HepG2 (cell line): Measurements from ENCODE around the gene ANKRD13D. TPM values are rescaled to one million over a fixed set of nuclear protein-coding genes. Genes with fewer than 3 reads are reported as not detected.

Source experiments
- ATAC-seq: fragments of 200-7000 bp; cut with Tn5 transposase; 3 replicates; pipeline ENCODE4 v1.9.1; 2020; ENCODE audit warnings: mild to moderate bottlenecking, moderate library complexity
- BruUV-seq: library from RNA; stranded (reverse); fragments of 400-500 nt; replicated peaks from 2 replicates; lab custom pipeline; 2021; lab: Mats Ljungman, UMichigan
- CTCF ChIA-PET: fragments of 300-600 bp; formaldehyde crosslinking; extraction: SDS; loops from one replicate; lab custom pipeline; 2021; ENCODE audit warnings: low total read pairs, inconsistent platforms, low intra/inter-chr PET ratio; lab: Yijun Ruan, JAX
- POLR2A ChIA-PET: fragments of 350-600 bp; sonication (Branson Sonifier 250); formaldehyde crosslinking; loops from one replicate; lab custom pipeline; 2020; ENCODE audit warnings: antibody characterized with exemption, inconsistent platforms; lab: Yijun Ruan, JAX
- DNase-seq: peaks from one replicate; pipeline ENCODE4 v3.0.0-alpha.2; 2015; ENCODE audit warnings: low spot score
- FAIRE-seq: peaks from 3 replicates; lab custom pipeline; 2011; peaks lifted over from hg19 to GRCh38; lab: Jason Lieb, UNC
- H2AFZ ChIP-seq: one replicate; pipeline ENCODE4 v1.6.1; 2011; ENCODE audit warnings: low read length, inconsistent platforms
- H3K27ac ChIP-seq: fragments of 300-600 bp; 3 replicates; pipeline ENCODE4 v1.8.0; 2011; ENCODE audit warnings: mixed run types, mild to moderate bottlenecking, mixed read lengths, low read length, inconsistent platforms; ENCODE audit not compliant: insufficient read depth; ENCODE audit errors: extremely low read length
- H3K27me3 ChIP-seq, 2 experiments: fragments of 200-600 bp in 1 of 2; 2 replicates in 1 of 2; 3 replicates in 1 of 2; pipeline versions ENCODE4 v1.6.0 to v1.8.0; 2011; ENCODE audit warnings: low read length in 2 of 2, mild to moderate bottlenecking in 2 of 2, moderate library complexity in 2 of 2, inconsistent platforms in 1 of 2; ENCODE audit not compliant: insufficient read depth in 2 of 2, control insufficient read depth in 1 of 2
- H3K36me3 ChIP-seq, 2 experiments: fragments of 200-600 bp in 1 of 2; replicated peaks in 1 of 2; 2 replicates in 1 of 2; 3 replicates in 1 of 2; pipeline versions ENCODE4 v1.5.1 to v1.8.0; 2011; ENCODE audit warnings: low read length in 2 of 2, inconsistent platforms in 1 of 2; ENCODE audit not compliant: insufficient read depth in 2 of 2, control insufficient read depth in 1 of 2
- H3K4me1 ChIP-seq: 2 replicates; pipeline ENCODE4 v1.5.1; 2012; ENCODE audit warnings: low read length, inconsistent platforms; ENCODE audit not compliant: insufficient read depth
- H3K4me2 ChIP-seq: 2 replicates; pipeline ENCODE4 v1.6.0; 2011; ENCODE audit warnings: low read depth, low read length, inconsistent platforms
- H3K4me3 ChIP-seq, 3 experiments: fragments of 200-600 bp in 1 of 3; sonication (generic), shearing (Covaris generic) in 1 of 3; replicated peaks in 1 of 3; 2 replicates each; pipeline ENCODE4 v1.5.1; 2011 to 2016; ENCODE audit warnings: low read length in 3 of 3, inconsistent platforms in 2 of 3, low read depth in 2 of 3, mild to moderate bottlenecking in 2 of 3, control low read depth in 1 of 3, mixed read lengths in 1 of 3; ENCODE audit not compliant: insufficient read depth in 1 of 3
- H3K79me2 ChIP-seq: one replicate; pipeline ENCODE4 v1.6.1; 2011; ENCODE audit warnings: low read length, inconsistent platforms; ENCODE audit not compliant: insufficient read depth
- H3K9ac ChIP-seq: 2 replicates; pipeline ENCODE4 v1.6.0; 2011; ENCODE audit warnings: mild to moderate bottlenecking, low read depth, low read length, inconsistent platforms; ENCODE audit not compliant: insufficient read depth
- H3K9me3 ChIP-seq: 2 replicates; pipeline ENCODE4 v1.5.1; 2012; ENCODE audit warnings: mild to moderate bottlenecking, low read length
- H4K20me1 ChIP-seq: 2 replicates; pipeline ENCODE4 v1.6.0; 2011; ENCODE audit warnings: inconsistent platforms, mild to moderate bottlenecking, low read length, moderate library complexity; ENCODE audit not compliant: insufficient read depth
- JARID2 ChIP-seq: sonication (generic); formaldehyde crosslinking; IDR thresholded peaks from 2 replicates; pipeline ENCODE4 v1.8.1; 2023; ENCODE audit warnings: missing genetic modification reagents, inconsistent platforms; ENCODE audit not compliant: insufficient replicate concordance
- MED13 ChIP-seq: sonication (generic); formaldehyde crosslinking; IDR thresholded peaks from 2 replicates; pipeline ENCODE4 v1.5.0; 2020; ENCODE audit warnings: missing genetic modification reagents
- NFATC3 ChIP-seq: sonication (generic); formaldehyde crosslinking; IDR thresholded peaks from 2 replicates; pipeline ENCODE4 v1.5.1; 2020; ENCODE audit warnings: mild to moderate bottlenecking, missing genetic modification reagents
- THAP8 ChIP-seq: sonication (generic); formaldehyde crosslinking; IDR thresholded peaks from 2 replicates; pipeline ENCODE4 v1.5.1; 2020; ENCODE audit warnings: missing genetic modification reagents, mild to moderate bottlenecking, borderline replicate concordance
- ZNF20 ChIP-seq: sonication (generic); formaldehyde crosslinking; IDR thresholded peaks from 2 replicates; pipeline ENCODE4 v1.4.0; 2020; ENCODE audit warnings: mild to moderate bottlenecking, moderate library complexity, missing genetic modification reagents
- ZNF263 ChIP-seq: sonication (generic); formaldehyde crosslinking; IDR thresholded peaks from 2 replicates; pipeline ENCODE4 v1.4.0; 2020; ENCODE audit warnings: missing genetic modification reagents
- ZNF331 ChIP-seq: sonication (generic); formaldehyde crosslinking; IDR thresholded peaks from 2 replicates; pipeline ENCODE4 v1.4.0; 2020; ENCODE audit warnings: missing genetic modification reagents
- ZNF451 ChIP-seq: sonication (generic); formaldehyde crosslinking; IDR thresholded peaks from 2 replicates; pipeline ENCODE4 v1.5.0; 2020; ENCODE audit warnings: mild to moderate bottlenecking, missing genetic modification reagents
- ZNF572 ChIP-seq: sonication (generic); formaldehyde crosslinking; IDR thresholded peaks from 2 replicates; pipeline ENCODE4 v1.5.1; 2020; ENCODE audit warnings: mild to moderate bottlenecking, missing genetic modification reagents
- ZNF616 ChIP-seq: sonication (generic); formaldehyde crosslinking; IDR thresholded peaks from 2 replicates; pipeline ENCODE4 v1.5.0; 2020; ENCODE audit warnings: low read depth, mild to moderate bottlenecking, missing genetic modification reagents
- ZNF766 ChIP-seq: sonication (generic); formaldehyde crosslinking; IDR thresholded peaks from 2 replicates; pipeline ENCODE4 v1.5.0; 2020; ENCODE audit warnings: missing genetic modification reagents, borderline replicate concordance
- WGBS: methylation state at CpG from one replicate; pipeline ENCODE4 v1.1.6; 2017; ENCODE audit warnings: low lambda C conversion rate; 5-methylcytosine and 5-hydroxymethylcytosine counted together
- in situ Hi-C: cut with HindIII; loops from 2 replicates; pipeline ENCODE4 v1.10.0; 2017; ENCODE audit warnings: low pct_unique_long_range_greater_than_20kb; ENCODE audit not compliant: extremely low pct_ligation_motif_present
- intact Hi-C: fragments of 100-400 bp; cut with micrococcal nuclease; formaldehyde crosslinking; loops from one replicate; pipeline ENCODE4 v1.10.0; 2022; ENCODE audit not compliant: unreplicated experiment
- polyA plus RNA-seq, 8 experiments: library from polyadenylated mRNA; depleted of rRNA in 3 of 8; stranded (reverse) in 7 of 8; unstranded in 1 of 8; fragments of >200 nt; fragmentation: Illumina TruSeq in 4 of 8; extraction: Trizol in 4 of 8; gene quantifications; 2 replicates each; pipeline versions ENCODE4 v1.2.1 to v1.2.3, GENCODE V29; 2011 to 2016; ENCODE audit warnings: low read depth in 4 of 8, missing spikeins in 1 of 8, mixed read lengths in 1 of 8; ENCODE audit not compliant: insufficient read depth in 1 of 8
- total RNA-seq, 5 experiments: library from RNA; depleted of rRNA; stranded (reverse); fragments of >200 nt; fragmentation: Illumina TruSeq; extraction: Trizol; gene quantifications; 2 replicates each; pipeline ENCODE4 v1.2.3, GENCODE V29; 2016; ENCODE audit warnings: low read depth in 1 of 5
- TF ChIP-seq, protein P1 (sequence below): sonication (generic); formaldehyde crosslinking; IDR thresholded peaks from 2 replicates; pipeline ENCODE4 v1.4.0; 2020; ENCODE audit warnings: mild to moderate bottlenecking, missing genetic modification reagents, borderline replicate concordance
- TF ChIP-seq, protein P2 (sequence below): sonication (generic); formaldehyde crosslinking; IDR thresholded peaks from 2 replicates; pipeline ENCODE4 v1.5.1; 2020; ENCODE audit warnings: mild to moderate bottlenecking, moderate library complexity, missing genetic modification reagents
- TF ChIP-seq, protein P3 (sequence below): sonication (generic); formaldehyde crosslinking; IDR thresholded peaks from 2 replicates; pipeline ENCODE4 v1.5.1; 2020; ENCODE audit warnings: mild to moderate bottlenecking, missing genetic modification reagents, moderate library complexity

The ANKRD13D gene
- total and polyA plus RNA-seq, 2 of the 13 experiments (the other 11 are each of a cell fraction or from before 2014, with no cell fraction given): 18.6 to 27.3 TPM

- Histone ChIP-seq H4K20me1 (no peaks in the 10 kb centered on the region), H3K36me3 (peaks cover 19 to 49% of the 10 kb centered on the region in 2 experiments; a peak in 4 of 5 replicates), H3K79me2 (peaks cover 13% of the 10 kb centered on the region), H3K9me3 (no peaks in the 10 kb centered on the region), H3K4me2 (peak overlapping the region; percentile 99), H3K27me3 (no peaks in the 10 kb centered on the region), H3K9ac (peak overlapping the region; percentile 95), H3K27ac (peak overlapping the region; percentile 100), H3K4me3 (peak overlapping the region in 2 of 3 experiments; percentile 69 to 94; a peak in 4 of 6 replicates), H3K4me1 (peaks cover 37% of the 10 kb centered on the region), H2AFZ (no peak overlapping the region)
- TSS peak; percentile 90 for BruUV-seq
- intact Hi-C loops (no loop called here), in situ Hi-C loops (no loop called here)
- POLR2A ChIA-PET: interaction anchor here (0.8 to 7.7 kb wide), 14 partner anchors 8 to 114 kb away, joined by 3 to 66 read pairs (median 8); partner anchors contain the start of genes GRK2, POLD4, PPP1CA and RAD9A
- ATAC-seq (peak; percentile 2), FAIRE-seq (no peak), DNase-seq (no peak)
- 89% methylated on average over 14 of the region's 14 CpGs for WGBS
- CTCF ChIA-PET: no interaction called here
- TF ChIP-seq ZNF263: peak; percentile 63
- TF ChIP-seq, protein P1, sequence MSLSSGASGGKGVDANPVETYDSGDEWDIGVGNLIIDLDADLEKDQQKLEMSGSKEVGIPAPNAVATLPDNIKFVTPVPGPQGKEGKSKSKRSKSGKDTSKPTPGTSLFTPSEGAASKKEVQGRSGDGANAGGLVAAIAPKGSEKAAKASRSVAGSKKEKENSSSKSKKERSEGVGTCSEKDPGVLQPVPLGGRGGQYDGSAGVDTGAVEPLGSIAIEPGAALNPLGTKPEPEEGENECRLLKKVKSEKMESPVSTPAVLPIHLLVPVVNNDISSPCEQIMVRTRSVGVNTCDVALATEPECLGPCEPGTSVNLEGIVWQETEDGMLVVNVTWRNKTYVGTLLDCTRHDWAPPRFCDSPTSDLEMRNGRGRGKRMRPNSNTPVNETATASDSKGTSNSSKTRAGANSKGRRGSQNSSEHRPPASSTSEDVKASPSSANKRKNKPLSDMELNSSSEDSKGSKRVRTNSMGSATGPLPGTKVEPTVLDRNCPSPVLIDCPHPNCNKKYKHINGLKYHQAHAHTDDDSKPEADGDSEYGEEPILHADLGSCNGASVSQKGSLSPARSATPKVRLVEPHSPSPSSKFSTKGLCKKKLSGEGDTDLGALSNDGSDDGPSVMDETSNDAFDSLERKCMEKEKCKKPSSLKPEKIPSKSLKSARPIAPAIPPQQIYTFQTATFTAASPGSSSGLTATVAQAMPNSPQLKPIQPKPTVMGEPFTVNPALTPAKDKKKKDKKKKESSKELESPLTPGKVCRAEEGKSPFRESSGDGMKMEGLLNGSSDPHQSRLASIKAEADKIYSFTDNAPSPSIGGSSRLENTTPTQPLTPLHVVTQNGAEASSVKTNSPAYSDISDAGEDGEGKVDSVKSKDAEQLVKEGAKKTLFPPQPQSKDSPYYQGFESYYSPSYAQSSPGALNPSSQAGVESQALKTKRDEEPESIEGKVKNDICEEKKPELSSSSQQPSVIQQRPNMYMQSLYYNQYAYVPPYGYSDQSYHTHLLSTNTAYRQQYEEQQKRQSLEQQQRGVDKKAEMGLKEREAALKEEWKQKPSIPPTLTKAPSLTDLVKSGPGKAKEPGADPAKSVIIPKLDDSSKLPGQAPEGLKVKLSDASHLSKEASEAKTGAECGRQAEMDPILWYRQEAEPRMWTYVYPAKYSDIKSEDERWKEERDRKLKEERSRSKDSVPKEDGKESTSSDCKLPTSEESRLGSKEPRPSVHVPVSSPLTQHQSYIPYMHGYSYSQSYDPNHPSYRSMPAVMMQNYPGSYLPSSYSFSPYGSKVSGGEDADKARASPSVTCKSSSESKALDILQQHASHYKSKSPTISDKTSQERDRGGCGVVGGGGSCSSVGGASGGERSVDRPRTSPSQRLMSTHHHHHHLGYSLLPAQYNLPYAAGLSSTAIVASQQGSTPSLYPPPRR (CRISPR knock-in tag): no peak
- TF ChIP-seq ZNF572 (CRISPR knock-in tag): 0 out of 2 replicates have a peak, but pooled peaks have one; percentile 59
- no peak for TF ChIP-seq JARID2 (CRISPR knock-in tag)
- TF ChIP-seq THAP8 (CRISPR knock-in tag): 0 out of 2 replicates have a peak, but pooled peaks have one; percentile 44
- TF ChIP-seq NFATC3: 0 out of 2 replicates have a peak, but pooled peaks have one; percentile 36
- no peak for TF ChIP-seq ZNF331 (CRISPR knock-in tag)
- TF ChIP-seq, protein P2, sequence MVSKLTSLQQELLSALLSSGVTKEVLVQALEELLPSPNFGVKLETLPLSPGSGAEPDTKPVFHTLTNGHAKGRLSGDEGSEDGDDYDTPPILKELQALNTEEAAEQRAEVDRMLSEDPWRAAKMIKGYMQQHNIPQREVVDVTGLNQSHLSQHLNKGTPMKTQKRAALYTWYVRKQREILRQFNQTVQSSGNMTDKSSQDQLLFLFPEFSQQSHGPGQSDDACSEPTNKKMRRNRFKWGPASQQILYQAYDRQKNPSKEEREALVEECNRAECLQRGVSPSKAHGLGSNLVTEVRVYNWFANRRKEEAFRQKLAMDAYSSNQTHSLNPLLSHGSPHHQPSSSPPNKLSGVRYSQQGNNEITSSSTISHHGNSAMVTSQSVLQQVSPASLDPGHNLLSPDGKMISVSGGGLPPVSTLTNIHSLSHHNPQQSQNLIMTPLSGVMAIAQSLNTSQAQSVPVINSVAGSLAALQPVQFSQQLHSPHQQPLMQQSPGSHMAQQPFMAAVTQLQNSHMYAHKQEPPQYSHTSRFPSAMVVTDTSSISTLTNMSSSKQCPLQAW (CRISPR knock-in tag): peak; percentile 48; the same call in 1 of the 2 replicates
- TF ChIP-seq MED13 (CRISPR knock-in tag): 0 out of 2 replicates have a peak, but pooled peaks have one; percentile 25
- no peak for TF ChIP-seq ZNF766
- no peak for TF ChIP-seq ZNF20 (CRISPR knock-in tag)
- TF ChIP-seq ZNF616 (CRISPR knock-in tag): 0 out of 2 replicates have a peak, but pooled peaks have one; percentile 35
- TF ChIP-seq ZNF451: 0 out of 2 replicates have a peak, but pooled peaks have one; percentile 50
- TF ChIP-seq, protein P3, sequence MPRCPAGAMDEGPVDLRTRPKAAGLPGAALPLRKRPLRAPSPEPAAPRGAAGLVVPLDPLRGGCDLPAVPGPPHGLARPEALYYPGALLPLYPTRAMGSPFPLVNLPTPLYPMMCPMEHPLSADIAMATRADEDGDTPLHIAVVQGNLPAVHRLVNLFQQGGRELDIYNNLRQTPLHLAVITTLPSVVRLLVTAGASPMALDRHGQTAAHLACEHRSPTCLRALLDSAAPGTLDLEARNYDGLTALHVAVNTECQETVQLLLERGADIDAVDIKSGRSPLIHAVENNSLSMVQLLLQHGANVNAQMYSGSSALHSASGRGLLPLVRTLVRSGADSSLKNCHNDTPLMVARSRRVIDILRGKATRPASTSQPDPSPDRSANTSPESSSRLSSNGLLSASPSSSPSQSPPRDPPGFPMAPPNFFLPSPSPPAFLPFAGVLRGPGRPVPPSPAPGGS: peak; percentile 3; the same call in 1 of the 2 replicates
These were observed 1.5 kb upstream of the ANKRD13D start for GRCh38 chr11:67287355-67288197.
